SK-N-SH treated with all-trans-retinoic acid at 6 μM for 48 hours (cell line): ENCODE measurements around the gene OR10A6.

Source experiments
- ARNTL ChIP-seq: fragments of 450-650 bp; formaldehyde crosslinking; IDR thresholded peaks from 2 replicates; pipeline ENCODE4 v1.5.0; 2020; ENCODE audit warnings: low read depth, mild to moderate bottlenecking, moderate library complexity, borderline replicate concordance
- SNAI2 ChIP-seq: fragments of 250-450 bp; sonication (Bioruptor Pico); IDR thresholded peaks from 2 replicates; pipeline ENCODE4 v1.5.0; 2020; ENCODE audit warnings: mild to moderate bottlenecking, moderate library complexity
- TSHZ2 ChIP-seq: fragments of 250-450 bp; sonication (Bioruptor Pico); IDR thresholded peaks from 2 replicates; pipeline ENCODE4 v1.5.0; 2020; ENCODE audit warnings: mild to moderate bottlenecking, moderate library complexity
- ZFP30 ChIP-seq: fragments of 450-650 bp; formaldehyde crosslinking; IDR thresholded peaks from 2 replicates; pipeline ENCODE4 v1.5.0; 2022; ENCODE audit warnings: mild to moderate bottlenecking, moderate library complexity
- TF ChIP-seq, protein P1 (sequence below): fragments of 250-450 bp; sonication (Bioruptor Pico); IDR thresholded peaks from 2 replicates; pipeline ENCODE4 v1.8.0; 2020; ENCODE audit warnings: mild to moderate bottlenecking, moderate library complexity, borderline replicate concordance

- no peak for TF ChIP-seq ZFP30 (CRISPR knock-in tag)
- no peak for TF ChIP-seq ARNTL (CRISPR knock-in tag)
- TF ChIP-seq, protein P1, sequence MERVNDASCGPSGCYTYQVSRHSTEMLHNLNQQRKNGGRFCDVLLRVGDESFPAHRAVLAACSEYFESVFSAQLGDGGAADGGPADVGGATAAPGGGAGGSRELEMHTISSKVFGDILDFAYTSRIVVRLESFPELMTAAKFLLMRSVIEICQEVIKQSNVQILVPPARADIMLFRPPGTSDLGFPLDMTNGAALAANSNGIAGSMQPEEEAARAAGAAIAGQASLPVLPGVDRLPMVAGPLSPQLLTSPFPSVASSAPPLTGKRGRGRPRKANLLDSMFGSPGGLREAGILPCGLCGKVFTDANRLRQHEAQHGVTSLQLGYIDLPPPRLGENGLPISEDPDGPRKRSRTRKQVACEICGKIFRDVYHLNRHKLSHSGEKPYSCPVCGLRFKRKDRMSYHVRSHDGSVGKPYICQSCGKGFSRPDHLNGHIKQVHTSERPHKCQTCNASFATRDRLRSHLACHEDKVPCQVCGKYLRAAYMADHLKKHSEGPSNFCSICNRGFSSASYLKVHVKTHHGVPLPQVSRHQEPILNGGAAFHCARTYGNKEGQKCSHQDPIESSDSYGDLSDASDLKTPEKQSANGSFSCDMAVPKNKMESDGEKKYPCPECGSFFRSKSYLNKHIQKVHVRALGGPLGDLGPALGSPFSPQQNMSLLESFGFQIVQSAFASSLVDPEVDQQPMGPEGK (CRISPR knock-in tag) = no peak
- no peak for TF ChIP-seq TSHZ2 (CRISPR knock-in tag)
- TF ChIP-seq SNAI2 (CRISPR knock-in tag) = no peak
Observed at GRCh38 chr11:7904917-7905316, 26.2 kb downstream of the OR10A6 start.
